ENCODE data around the gene SYCE3.

Gene SYCE3

DNA sequence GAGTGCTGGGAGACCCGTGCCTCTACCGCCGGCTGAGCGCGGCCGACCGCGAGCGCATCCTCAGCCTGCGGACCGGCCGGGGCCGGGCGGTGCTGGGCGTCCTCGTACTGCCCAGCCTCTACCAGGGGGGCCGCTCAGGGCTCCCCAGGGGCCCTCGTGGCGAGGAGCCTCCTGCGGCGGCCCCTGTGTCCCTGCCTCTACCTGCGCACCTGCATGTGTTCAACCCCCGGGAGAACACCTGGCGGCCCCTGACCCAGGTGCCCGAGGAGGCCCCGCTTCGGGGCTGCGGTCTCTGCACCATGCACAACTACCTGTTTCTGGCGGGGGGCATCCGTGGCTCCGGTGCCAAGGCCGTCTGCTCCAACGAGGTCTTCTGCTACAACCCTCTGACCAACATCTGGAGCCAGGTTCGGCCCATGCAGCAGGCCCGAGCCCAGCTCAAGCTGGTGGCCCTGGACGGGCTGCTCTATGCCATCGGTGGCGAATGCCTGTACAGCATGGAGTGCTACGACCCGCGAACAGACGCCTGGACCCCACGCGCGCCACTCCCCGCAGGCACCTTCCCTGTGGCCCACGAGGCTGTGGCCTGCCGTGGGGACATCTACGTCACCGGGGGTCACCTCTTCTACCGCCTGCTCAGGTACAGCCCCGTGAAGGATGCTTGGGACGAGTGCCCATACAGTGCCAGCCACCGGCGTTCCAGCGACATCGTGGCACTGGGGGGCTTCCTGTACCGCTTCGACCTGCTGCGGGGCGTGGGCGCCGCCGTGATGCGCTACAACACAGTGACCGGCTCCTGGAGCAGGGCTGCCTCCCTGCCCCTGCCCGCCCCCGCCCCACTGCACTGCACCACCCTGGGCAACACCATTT is 13.6 kb downstream of the SYCE3 start:
- peak; percentile 36 for DNase-seq (ENCODE audit: low spot score)

DNA sequence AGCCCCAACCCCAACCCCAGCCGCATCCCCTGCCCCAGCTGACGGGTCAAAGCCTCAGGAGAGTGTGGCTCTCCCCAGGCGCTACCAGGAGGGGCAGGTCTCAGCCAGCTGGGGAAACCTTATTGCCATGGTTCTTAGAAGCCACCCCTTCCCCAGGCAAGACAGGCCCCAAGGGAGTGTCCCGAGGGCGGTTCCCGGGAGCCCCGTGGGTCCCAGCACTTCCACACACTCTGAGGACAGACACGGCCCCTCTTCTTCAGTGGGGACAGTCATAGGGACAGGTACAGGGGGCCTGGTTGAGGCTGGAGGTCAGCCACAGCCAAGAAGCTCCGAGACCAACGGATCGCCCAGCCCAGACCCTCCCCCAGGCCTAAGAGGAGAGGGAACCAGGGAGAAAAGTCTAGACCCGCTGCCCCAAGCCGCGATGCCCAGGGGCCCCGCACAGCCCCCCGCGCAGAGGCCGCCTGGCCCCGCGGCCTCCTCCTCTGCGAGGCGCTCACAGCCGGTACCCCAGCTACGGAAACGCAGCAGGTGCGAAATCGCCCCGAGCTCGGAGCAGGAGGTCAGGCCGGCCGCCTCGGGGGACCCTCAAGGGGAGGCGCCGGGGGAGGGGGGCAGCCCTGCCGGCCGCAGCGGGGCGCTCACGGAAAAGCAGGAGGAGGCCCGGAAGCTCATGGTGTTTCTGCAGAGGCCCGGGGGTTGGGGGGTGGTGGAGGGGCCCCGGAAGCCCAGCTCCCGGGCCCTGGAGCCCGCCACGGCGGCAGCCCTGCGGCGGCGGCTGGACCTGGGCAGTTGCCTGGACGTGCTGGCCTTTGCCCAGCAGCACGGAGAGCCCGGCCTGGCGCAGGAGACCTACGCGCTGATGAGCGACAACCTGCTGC is 14.4 kb downstream of the SYCE3 start:
- DNase-seq (ENCODE audit: low spot score): peak; percentile 70

DNA sequence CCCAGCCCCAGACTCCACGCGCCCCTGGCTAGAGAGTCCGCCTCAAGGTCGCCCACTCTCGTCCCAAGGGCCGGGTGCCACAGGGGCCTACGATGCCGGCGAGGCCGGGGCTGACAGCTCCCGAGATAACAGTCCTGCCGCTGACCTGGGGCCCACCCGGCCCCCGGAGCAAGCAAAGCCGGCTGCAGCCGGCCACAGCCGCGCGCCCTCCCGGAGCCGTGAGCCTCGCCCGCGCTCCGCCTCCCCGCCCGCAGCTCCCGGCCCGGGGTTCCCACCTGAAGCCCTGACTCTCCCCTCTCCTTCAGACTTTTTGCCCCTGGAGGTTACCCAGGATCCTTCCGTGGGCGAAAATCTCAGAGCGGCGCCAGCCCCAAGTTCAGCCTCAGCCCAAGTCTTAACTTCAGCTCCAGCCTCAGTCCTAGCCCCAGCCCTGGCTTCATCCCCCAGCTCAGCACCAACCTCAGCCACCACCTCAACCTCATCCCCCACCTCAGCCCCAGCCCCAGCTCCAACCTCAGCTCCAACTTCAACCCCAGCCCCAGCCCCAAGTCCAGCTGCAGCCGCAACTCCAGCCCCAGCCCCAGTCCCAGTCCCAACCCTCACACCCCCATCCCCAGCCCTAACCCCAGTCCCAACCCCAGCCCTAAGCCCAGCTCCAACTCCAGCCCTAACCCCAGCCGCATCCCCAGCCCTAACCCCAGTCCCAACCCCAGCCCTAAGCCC is 15.3 kb downstream of the SYCE3 start:
- no peak for DNase-seq (ENCODE audit: low spot score)

DNA sequence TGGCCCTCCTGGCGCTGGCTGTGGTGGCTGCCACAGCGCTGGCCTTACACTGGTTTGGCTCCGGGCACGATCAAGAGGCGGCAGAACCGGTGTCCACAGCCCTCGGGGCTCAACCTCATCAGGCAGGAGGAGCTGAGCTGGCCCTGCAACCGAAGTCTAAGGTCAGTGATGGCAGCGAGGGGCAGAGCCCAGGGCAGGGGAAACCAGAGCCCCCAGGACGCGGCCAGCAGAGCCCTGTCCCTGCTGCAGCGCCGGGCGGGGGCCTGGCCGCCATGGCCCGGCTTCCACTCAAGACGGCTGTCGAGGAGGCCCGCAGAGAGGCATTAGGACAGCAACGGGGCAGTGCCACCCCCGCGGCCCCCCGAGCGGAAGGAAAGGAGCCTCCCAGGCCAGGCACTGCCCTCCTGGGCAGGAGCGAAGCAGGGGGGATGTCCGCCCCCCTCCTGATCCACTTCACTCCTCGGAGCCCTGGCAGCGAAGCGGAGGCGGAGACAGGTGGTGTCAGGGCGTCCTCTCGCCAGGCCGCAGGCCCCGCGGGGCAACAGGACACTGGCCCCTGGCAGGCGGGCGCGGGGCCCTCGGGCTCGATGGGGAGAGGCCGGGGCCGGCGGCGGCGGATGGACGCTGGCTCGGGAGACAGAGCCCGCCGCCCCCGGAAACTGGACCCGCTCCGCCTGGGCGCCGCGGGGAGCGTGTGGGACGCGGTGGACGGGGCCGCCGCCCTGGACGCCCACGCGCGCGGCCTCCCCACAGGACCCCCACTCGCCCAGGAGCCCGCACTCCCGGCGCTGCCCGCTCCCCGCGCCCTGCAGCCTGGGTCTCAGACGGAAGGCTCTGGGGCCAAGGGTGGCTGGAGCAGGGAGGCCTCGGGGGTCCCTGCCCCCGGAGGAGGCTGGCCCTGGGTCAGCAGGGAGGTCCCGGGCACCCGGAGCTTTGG is 16.1 kb downstream of the SYCE3 start:
- no peak for DNase-seq (ENCODE audit: low spot score)

DNA sequence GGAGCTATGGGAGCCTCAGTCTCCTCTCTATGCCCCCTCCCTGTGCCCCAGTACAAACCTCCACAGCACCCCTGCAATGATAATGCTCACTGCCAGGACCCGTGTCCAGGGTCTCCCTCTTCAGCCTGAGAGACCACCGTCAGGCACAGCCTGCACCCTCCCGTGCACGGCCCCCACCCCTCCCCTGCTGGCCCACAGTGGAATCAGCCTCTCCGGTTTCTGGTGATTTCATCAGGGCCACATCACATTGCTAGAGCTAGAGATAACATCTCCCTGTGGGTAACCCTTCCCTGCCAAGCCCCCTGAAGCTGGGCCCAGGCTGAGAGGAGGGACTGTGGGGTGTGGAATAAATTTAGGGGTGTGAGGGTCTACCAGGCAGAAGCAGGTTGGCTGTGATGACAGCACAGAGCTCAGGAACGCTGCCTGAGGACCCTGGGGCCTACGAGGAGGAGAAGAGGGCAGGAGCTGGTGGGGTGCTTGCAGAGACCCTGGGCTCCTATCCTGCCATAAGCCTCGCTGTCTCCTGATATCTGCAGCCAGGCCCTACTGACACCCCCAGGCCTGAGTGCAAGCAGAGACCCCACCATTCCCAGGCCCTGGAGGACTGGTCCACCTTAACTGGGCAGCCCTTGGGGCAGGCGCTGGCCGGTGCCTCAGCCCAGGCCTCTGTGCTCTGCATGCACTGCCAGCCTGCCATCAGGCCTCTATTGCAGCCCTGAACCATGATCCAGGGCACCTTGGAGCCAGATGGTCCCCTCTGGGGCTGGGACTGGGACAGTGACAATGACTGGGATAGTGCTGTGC is 17.0 kb downstream of the SYCE3 start, which contains the start of gene KLHDC7B:
TSS of gene KLHDC7B (plus strand) at position 378 of the 804 bp plus-strand sequence. CDS start at position 723, 345 bp downstream.
- no peak for DNase-seq (ENCODE audit: low spot score)

DNA sequence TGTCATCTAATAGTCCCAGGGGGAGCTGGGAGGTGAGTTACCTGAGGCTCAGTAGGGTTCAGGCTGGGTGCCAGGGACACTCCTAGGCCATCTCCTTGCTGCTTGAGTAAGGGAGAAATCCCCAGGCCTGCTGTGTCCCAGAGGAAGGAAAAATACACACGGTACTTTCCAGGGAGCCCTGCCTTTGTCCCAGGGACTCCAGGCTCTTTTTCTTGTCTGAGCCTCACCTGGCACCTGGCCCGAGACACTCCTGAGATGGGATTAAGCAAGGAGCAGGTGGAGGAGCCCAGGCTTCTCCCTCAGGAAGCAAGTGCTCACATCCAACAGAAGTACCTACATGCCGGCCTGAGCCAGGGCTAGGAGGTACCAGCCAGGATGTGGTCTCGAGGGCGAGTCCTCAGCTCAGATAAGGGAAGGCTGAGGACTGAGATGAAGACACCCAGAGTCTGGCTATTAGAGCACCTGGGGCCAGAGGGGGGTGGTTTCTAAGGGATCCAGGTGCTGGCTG is 17.9 kb downstream of the SYCE3 start:
- no peak for DNase-seq (ENCODE audit: low spot score)

DNA sequence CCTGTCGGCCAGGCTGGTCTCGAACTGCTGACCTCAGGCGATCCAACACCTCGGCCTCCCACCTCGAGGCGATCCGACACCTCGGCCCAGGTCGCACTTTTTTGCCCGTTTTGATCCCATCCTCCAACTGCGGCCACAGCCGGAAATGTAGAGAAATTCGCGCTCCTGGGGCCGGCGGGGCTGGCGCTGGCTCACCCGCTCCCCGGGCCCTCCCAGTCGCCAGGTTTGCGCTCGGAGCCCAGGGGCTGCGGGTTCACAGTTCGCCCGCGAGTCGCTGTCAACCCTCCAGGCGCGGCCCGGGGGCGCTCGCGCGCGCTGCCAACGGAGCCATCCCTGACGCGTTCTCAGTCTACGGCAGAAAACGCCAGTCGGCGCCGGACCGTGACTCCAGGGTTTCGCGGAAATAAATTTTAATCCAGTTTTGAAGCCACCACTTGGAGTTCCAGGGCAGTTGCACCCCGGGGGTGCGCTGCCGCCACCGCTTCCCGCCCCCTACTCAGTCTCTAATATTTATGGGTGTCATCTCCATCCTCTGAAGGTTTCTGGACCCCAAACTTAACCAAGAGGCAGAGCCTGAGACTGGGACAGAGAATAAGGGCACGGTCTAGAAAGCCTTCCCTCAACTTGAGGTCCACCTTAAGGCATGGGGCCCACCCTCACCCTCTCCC is 18.5 kb downstream of the SYCE3 start:
- peak; percentile 91 for DNase-seq (ENCODE audit: low spot score)

DNA sequence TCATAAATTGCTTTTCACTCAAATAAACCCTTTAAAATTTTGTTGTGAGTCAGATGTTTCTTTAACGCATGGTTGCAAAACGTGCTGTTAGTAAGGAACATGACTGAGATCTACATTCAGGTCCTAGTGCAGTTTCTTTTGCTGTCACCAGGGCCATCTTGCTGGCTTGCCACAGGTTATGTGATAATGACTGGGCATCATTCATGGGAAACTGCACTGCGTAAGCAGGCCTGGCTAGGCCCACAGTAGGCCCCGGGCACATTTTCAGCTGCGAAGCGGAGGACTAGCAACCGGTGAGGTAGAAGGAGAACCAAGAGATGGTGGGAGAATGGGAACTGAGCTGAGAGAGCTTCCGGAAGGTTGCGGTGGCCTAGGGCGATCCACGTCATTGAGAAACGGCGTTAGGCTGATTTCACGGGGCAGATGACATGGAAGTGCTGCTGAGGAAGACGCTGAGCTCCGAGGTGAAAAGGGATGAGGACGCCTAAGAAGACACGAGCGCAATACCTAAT is 20.2 kb downstream of the SYCE3 start:
- DNase-seq (ENCODE audit: low spot score): peak; percentile 69

DNA sequence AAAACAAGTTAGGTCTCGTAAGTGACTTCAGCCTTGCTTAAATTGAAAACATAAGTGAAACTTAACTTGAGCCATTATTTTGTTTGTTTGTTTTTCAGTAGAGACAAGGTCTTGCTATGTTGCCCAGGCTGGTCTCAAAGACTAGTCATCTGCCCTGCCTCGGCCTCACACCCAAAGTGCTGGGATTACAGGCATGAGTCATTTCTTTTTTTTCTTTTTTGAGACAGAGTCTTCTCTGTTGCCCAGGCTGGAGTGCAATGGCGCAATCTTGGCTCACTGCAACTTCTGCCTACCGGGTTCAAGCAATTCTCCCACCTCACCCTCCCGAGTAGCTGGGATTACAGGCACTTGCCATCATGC is 21.1 kb downstream of the SYCE3 start:
- DNase-seq (ENCODE audit: low spot score): peak; percentile 2

DNA sequence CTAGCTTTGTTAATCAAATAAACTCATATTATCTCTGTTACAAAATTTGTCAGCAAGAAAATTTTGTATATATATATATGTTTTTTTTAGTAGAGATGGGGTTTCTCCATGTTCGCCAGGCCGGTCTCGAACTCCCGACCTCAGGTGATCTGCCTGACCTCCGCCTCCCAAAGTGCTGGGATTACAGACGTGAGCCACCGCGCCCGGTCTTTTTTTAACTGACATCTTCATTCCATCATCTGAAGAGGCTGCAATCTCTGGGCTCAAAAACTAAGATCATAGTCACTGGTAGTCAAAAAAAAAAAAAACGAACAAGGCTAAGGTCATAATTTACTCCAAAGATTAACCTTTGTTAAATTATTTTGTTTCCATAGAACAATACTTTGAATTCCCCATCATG is 22.3 kb downstream of the SYCE3 start:
- no peak for DNase-seq (ENCODE audit: low spot score)

DNA sequence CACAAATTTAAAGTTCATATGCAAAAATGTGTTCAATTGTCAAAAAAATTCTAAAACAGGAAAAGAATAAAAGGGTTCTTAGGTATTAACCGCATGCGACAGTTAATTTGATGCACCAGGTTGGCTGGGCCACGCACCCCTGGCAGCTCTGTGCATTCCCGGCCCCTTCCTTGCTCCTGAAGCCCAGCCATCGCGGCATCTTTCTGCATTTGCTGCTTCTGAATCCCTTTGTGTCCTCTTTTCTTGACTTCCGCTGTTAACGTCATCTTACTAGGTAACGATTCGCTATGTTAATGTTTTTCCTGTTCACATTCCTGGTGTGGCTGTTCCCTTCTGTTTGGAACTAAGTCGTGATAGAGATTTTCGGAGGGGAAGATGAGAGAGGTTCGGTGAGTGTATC is 25.0 kb downstream of the SYCE3 start:
- no peak for DNase-seq (ENCODE audit: low spot score)

DNA sequence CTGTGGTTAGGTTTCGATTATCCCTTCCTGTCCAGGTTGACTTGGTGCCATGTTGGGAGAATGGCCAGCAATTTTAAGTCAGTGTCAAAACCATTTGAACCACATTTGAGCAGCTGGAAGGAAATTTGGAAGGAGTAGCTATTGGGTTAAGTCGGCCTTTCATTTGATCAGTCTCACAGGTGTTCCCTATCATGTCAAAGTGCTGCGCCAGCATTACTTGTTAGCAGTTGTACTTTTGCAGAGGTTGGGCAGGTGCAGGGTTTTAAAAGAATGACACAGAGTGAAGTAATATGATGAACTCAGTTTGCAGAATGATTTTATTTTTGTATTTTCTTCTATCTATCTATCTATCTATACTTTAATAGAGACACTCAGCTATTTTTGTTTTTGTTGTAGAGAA is 26.5 kb downstream of the SYCE3 start:
- DNase-seq (ENCODE audit: low spot score): no peak

DNA sequence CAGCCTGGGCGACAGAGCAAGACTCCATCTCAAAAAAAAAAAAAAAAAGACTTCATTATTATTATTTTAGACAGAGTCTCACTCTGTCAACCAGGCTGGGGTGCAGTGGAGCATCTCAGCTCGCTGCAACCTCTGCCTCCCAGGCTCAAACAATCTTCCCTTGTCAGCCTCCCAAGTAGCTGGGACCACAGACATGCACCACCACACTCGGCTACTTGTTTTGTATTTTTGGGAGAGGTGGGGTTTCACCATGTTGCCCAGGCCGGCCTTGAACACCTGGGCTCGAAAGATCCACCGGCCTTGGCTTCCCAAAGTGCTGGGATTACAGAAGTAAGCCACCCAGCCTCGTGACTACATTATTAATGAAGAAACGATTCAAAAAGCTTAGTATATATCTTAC is 27.6 kb downstream of the SYCE3 start:
- peak; percentile 5 for DNase-seq (ENCODE audit: low spot score)

DNA sequence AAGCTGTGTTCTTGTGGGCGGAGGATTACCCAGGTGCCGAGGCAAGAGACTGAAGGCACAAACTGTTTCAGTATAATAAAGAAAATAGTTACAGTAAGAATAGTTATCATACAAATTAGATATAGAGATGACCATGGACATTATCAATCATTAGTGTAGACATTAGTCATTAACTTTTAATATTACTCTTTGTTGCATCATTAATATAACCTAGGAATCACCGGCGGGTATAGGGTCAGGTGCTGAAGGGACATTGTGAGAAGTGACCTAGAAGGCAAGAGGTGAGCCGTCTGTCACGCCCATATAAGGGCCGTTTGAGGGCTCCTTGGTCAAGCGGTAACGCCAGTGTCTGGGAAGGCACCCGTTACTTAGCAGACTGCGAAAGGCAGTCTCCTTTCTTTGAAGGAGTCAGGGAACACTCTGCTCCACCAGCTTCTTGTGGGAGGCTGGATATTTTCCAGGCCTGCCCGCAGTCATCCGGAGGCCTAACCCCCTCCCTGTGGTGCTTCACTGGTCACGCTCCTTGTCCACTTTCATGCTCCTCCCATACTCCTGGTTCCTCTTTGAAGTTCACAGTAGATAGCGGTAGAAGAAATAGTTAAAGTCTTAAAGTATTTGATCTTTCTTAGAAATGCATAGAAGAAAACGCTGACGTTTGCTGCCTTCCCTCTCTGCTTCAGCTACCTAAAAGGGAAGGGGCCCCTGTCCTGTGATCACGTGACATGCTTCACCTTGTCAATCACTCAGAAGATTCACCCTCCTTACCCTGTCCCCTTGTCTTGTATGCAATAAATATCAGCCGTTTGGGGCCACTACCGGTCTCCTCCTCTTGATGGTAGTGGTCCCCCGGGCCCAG is 28.6 kb downstream of the SYCE3 start:
- peak; percentile 5 for DNase-seq (ENCODE audit: low spot score)

DNA sequence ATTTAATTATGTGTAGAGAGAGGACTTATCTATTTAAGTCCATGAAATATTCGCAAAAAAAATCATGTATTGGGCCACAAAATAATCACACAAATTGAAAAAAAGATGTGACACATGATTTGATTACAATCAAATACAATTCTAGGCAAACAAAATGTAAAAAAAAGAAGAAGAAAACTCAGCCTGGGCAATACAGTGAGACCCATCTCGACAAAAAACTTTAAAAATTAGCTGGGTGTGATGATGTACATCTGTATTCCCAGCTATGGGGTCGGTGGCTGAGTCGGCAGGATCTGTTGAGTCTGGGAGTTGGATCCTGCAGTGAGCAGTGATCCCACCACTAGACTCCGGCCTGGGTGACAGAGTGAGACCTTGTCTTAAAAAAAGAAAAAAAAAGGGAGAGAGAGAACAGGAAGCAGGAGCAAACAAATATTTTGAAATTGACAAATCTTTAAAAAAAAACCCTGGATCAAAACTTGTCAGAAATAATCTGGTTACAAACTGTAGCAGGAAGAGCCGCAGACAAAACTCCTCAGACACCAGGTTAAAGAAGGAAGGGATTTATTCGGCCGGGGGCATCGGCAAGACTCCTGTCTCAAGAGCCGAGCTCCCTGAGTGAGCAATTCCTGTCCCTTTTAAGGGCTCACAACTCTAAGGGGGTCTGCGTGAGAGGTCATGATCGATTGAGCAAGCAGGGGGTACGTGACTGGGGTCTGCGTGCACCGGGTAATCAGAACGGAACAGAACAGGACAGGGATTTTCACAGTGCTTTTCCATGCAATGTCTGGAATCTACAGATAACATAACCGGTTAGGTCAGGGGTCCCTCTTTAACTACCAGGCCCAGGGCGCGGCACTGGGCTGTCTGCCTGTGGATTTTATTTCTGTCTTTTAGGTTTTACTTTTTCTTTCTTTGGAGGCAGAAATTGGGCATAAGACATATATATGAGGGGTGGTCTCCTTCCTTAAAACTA is 29.6 kb downstream of the SYCE3 start:
- no peak for DNase-seq (ENCODE audit: low spot score)

DNA sequence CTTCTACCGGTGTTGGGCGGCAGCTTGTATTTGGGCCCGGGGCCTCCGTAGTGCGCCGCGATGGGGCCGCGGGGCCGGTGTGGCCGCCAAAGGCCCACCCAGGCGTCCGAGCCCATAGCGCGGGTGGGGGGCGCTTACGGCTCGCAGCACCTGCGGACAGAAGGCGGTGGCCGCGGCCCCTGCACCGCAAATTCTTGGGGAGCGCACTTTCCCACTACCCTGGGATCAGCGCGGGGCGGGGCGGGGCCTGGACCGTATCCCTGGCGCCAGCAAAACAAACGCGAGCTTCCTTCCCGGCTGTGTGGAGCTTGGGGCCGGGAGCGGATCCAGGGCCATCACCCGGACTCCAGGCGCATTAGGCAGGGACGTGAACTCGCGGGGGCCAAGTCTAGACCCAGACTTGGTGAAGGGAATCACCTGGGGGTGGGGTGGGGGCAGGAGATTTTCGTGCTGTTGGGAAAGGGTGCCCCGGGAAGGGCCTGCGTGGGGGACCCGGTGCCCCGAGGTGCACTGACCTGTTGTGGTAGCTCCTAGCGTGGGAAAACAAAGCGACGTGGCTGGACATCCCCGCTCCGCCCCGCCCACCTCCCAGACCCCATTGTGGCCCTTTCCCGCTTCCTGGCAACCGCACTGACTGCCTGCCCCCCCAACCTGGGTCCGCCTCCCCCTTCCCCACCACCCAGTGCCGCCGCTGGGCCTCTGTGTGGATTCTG is 30.6 kb downstream of the SYCE3 start:
- no peak for DNase-seq (ENCODE audit: low spot score)

All from germinal center (tissue), 1 donor.